CD4-positive, alpha-beta T cell treated with Interleukin-15 for 4 hours (primary cell): Measurements from ENCODE around the gene EFHC2.
"Not testable (repeated sequence)": the region's sequence is repeated elsewhere in the genome, so short reads cannot be mapped to it uniquely, and the experiment has no call there.

ENCODE experiments used
- DNase-seq: peaks from one replicate; pipeline ENCODE4 v3.0.0-alpha.2; 2020; ENCODE audit warnings: low spot score

EFHC2 gene

GRCh38 chrX:44291468-44292092, 51.9 kb downstream of the EFHC2 start:
- no peak for DNase-seq

- DNase-seq: no peak
Measured at GRCh38 chrX:44290718-44291117, 52.8 kb downstream of the EFHC2 start.

GRCh38 chrX:44282753-44283152, 60.7 kb downstream of the EFHC2 start:
- no peak for DNase-seq

GRCh38 chrX:44280116-44280515, 63.4 kb downstream of the EFHC2 start:
- DNase-seq: no peak

- no peak for DNase-seq
Measured at GRCh38 chrX:44274096-44274495, 69.4 kb downstream of the EFHC2 start.

- DNase-seq: no peak
Measured at GRCh38 chrX:44267861-44268260, 75.6 kb downstream of the EFHC2 start.

GRCh38 chrX:44267116-44267515, 76.4 kb downstream of the EFHC2 start:
- no peak for DNase-seq

GRCh38 chrX:44265559-44265958, 77.9 kb downstream of the EFHC2 start:
- no peak for DNase-seq

- no peak for DNase-seq
Measured at GRCh38 chrX:44264936-44265335, 78.5 kb downstream of the EFHC2 start.

GRCh38 chrX:44261286-44261685, 82.2 kb downstream of the EFHC2 start:
- no peak for DNase-seq

GRCh38 chrX:44260609-44261008, 82.9 kb downstream of the EFHC2 start:
- DNase-seq: no peak

GRCh38 chrX:44255742-44256141, 87.7 kb downstream of the EFHC2 start:
- DNase-seq: not testable (repeated sequence)

GRCh38 chrX:44253575-44253942, 89.9 kb downstream of the EFHC2 start:
- no peak for DNase-seq

GRCh38 chrX:44252688-44253574, 90.5 kb downstream of the EFHC2 start:
- peak; percentile 75 for DNase-seq

GRCh38 chrX:44247468-44247867, 96.0 kb downstream of the EFHC2 start:
- DNase-seq: no peak

GRCh38 chrX:44246826-44247225, 96.6 kb downstream of the EFHC2 start:
- no peak for DNase-seq

- peak; percentile 30 for DNase-seq
Measured at GRCh38 chrX:44245733-44246132, 97.7 kb downstream of the EFHC2 start.

GRCh38 chrX:44244008-44244407, 99.5 kb downstream of the EFHC2 start:
- DNase-seq: peak; percentile 28

- DNase-seq: no peak
Measured at GRCh38 chrX:44241546-44241945, 101.9 kb downstream of the EFHC2 start.

- no peak for DNase-seq
Measured at GRCh38 chrX:44240036-44240435, 103.4 kb downstream of the EFHC2 start.

- DNase-seq: no peak
Measured at GRCh38 chrX:44239036-44239435, 104.4 kb downstream of the EFHC2 start.

GRCh38 chrX:44235534-44235933, 107.9 kb downstream of the EFHC2 start:
- DNase-seq: no peak

GRCh38 chrX:44234541-44234940, 108.9 kb downstream of the EFHC2 start:
- DNase-seq: no peak

- DNase-seq: no peak
Measured at GRCh38 chrX:44234116-44234515, 109.4 kb downstream of the EFHC2 start.
